ENCODE measurements around the gene NSA2. TPM values are rescaled to one million over a fixed set of nuclear protein-coding genes. Genes with fewer than 3 reads are reported as not detected.
"Not testable (repeated sequence)": the region's sequence is repeated elsewhere in the genome, so short reads cannot be mapped to it uniquely, and the experiment has no call there.

Gene NSA2
- total RNA-seq, 1 experiment from 2014 or later: 111 TPM

DNA sequence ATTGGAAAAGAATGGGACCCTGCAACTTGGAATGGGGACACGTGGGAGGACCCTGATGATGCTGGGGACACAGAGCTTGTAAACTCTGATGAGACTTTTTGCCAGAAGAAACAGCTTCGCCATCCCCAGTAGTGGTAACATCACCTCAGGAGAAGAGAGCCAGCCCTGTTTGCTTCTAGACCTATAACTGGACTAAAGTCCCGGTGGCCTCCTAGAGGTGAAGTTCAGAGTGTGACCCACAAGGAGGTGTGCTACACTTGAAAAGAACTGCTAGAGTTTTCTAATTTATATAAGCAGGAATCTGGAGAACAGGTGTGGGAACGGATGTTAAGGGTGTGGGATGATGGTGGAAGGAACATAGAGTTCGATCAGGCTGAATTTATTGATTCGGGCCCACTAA lies 19.8 kb downstream of the NSA2 start:
- no TSS peak for BruUV-seq (replicated peaks)
- ChIA-PET CTCF (no interaction called here), POLR2A (ENCODE audit: low non-redundant PET) (no interaction called here)
- TF ChIP-seq, protein P1, sequence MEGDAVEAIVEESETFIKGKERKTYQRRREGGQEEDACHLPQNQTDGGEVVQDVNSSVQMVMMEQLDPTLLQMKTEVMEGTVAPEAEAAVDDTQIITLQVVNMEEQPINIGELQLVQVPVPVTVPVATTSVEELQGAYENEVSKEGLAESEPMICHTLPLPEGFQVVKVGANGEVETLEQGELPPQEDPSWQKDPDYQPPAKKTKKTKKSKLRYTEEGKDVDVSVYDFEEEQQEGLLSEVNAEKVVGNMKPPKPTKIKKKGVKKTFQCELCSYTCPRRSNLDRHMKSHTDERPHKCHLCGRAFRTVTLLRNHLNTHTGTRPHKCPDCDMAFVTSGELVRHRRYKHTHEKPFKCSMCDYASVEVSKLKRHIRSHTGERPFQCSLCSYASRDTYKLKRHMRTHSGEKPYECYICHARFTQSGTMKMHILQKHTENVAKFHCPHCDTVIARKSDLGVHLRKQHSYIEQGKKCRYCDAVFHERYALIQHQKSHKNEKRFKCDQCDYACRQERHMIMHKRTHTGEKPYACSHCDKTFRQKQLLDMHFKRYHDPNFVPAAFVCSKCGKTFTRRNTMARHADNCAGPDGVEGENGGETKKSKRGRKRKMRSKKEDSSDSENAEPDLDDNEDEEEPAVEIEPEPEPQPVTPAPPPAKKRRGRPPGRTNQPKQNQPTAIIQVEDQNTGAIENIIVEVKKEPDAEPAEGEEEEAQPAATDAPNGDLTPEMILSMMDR (conservative IDR thresholded peaks at IDR 0.05; ENCODE audit: low read depth, low read length): no peak
- TF ChIP-seq EZH2 (IDR thresholded peaks at IDR 0.05; ENCODE audit: borderline replicate concordance, low read depth, low read length, poor library complexity, severe bottlenecking): no peak
- Histone ChIP-seq H3K9me3 (ENCODE audit: low read depth, low read length, poor library complexity, severe bottlenecking) (no peaks in the 10 kb centered on the region), H3K36me3 (ENCODE audit: insufficient read depth, low read length, poor library complexity, severe bottlenecking) (no peaks in the 10 kb centered on the region), H3K4me3 (ENCODE audit: low read depth, low read length, poor library complexity, severe bottlenecking) (no peak overlapping the region), H3K27ac (ENCODE audit: low read depth, low read length, poor library complexity, severe bottlenecking) (no peak overlapping the region), H3K4me1 (ENCODE audit: insufficient read depth, low read length, poor library complexity, severe bottlenecking) (no peaks in the 10 kb centered on the region), H3K27me3 (replicated peaks; ENCODE audit: insufficient read depth, low read depth, low read length, poor library complexity) (no peaks in the 10 kb centered on the region)
- DNase-seq (ENCODE audit: low spot score): no peak
- intact Hi-C loops (cut with micrococcal nuclease; ENCODE audit: unreplicated experiment): no loop called here

DNA sequence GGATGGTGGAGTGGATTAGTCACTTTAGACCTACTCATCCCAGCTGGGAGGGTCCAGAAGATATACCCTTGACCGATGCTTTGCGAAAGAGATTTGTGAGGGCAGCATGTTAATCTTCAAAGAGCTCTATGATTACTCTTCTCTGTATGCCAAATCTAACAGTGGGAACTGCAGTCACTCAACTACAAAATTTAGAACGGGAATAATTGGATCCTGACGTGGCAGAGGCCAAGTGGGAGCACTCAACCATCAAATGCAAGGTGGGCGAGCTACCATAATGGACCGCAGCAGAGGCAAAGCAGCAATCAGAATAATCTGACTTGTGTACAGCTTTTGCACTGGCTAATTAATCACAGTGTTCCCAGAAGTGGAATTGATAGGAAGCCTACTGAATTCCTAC lies 20.4 kb downstream of the NSA2 start:
- no peaks in the 10 kb centered on the region for H3K27me3 ChIP-seq (replicated peaks; ENCODE audit: insufficient read depth, low read depth, low read length, poor library complexity)
- H3K4me3 ChIP-seq (ENCODE audit: low read depth, low read length, poor library complexity, severe bottlenecking): no peak overlapping the region
- no peaks in the 10 kb centered on the region for H3K4me1 ChIP-seq (ENCODE audit: insufficient read depth, low read length, poor library complexity, severe bottlenecking)
- no peaks in the 10 kb centered on the region for H3K36me3 ChIP-seq (ENCODE audit: insufficient read depth, low read length, poor library complexity, severe bottlenecking)
- BruUV-seq (replicated peaks): no TSS peak
- intact Hi-C loops (cut with micrococcal nuclease; ENCODE audit: unreplicated experiment): no loop called here
- H3K9me3 ChIP-seq (ENCODE audit: low read depth, low read length, poor library complexity, severe bottlenecking): no peaks in the 10 kb centered on the region
- CTCF ChIA-PET: no interaction called here
- POLR2A ChIA-PET (ENCODE audit: low non-redundant PET): no interaction called here
- no peak for DNase-seq (ENCODE audit: low spot score)
- TF ChIP-seq, protein P1 (conservative IDR thresholded peaks at IDR 0.05; ENCODE audit: low read depth, low read length): no peak
- TF ChIP-seq EZH2 (IDR thresholded peaks at IDR 0.05; ENCODE audit: borderline replicate concordance, low read depth, low read length, poor library complexity, severe bottlenecking): no peak
- no peak overlapping the region for H3K27ac ChIP-seq (ENCODE audit: low read depth, low read length, poor library complexity, severe bottlenecking)

DNA sequence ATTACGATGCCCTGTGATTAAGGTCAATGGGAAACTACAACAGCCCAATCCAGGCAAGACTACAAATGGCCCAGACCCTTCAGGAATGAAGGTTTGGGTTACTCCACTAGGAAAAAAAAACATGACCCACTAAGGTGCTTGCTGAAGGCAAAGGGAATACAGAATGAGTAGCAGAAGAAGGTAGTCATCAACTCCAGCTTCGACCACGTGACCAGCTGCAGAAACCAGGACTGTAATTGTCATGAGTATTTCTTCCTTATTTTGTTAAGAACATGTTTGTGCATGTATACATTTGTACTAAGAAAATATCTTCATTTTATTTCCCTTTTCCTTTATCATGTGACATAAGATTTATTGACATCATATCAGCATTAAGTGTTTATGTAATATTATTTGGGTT lies 24.6 kb downstream of the NSA2 start:
- intact Hi-C loops (cut with micrococcal nuclease; ENCODE audit: unreplicated experiment); CTCF ChIA-PET; H3K4me1 ChIP-seq (ENCODE audit: insufficient read depth, low read length, poor library complexity, severe bottlenecking); H3K9me3 ChIP-seq (ENCODE audit: low read depth, low read length, poor library complexity, severe bottlenecking); H3K27me3 ChIP-seq (replicated peaks; ENCODE audit: insufficient read depth, low read depth, low read length, poor library complexity); BruUV-seq (replicated peaks); H3K4me3 ChIP-seq (ENCODE audit: low read depth, low read length, poor library complexity, severe bottlenecking); H3K36me3 ChIP-seq (ENCODE audit: insufficient read depth, low read length, poor library complexity, severe bottlenecking); POLR2A ChIA-PET (ENCODE audit: low non-redundant PET); DNase-seq (ENCODE audit: low spot score); H3K27ac ChIP-seq (ENCODE audit: low read depth, low read length, poor library complexity, severe bottlenecking): not testable (repeated sequence)

DNA sequence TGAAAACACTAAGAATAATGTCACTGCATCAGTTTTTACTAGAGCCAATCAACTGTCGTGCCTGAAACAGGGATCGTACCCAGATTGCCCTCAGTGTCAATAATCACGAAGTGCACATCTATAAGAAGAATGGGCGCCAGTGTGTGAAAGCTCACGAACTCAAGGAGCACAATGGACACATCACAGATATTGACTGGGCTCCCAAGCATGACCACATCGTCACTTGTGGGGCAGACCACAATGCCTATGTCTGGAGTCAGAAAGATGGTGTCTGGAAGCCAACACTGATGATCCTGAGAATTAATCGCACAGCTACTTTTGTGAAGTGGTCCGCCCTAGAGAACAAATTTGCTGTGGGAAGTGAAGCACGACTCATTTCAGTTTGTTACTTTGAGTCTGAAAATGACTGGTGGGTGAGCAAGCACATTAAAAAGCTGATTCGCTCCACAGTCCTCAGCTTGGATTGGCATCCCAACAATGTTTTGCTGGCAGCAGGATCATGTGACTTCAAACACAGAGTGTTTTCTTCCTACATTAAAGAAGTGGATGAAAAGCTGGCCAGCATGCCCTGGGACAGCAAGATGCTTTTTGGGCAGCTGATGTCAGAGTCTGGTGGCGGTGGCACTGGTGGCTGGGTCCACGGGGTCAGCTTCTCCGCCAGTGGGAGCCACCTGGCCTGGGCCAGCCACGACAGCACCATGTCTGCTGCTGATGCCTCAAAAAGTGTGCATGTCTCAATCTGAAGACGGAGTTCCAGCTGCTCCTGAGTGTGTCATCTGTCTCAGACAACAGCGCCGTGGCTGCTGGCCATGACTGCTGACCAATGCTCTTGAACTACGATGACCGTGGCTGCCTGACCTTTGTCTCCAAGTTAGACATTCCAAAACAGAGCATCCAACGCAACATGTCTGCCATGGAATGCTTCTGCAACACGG lies 32.2 kb downstream of the NSA2 start:
- BruUV-seq (replicated peaks): no TSS peak
- no peaks in the 10 kb centered on the region for H3K36me3 ChIP-seq (ENCODE audit: insufficient read depth, low read length, poor library complexity, severe bottlenecking)
- ChIA-PET CTCF (no interaction called here), POLR2A (ENCODE audit: low non-redundant PET) (no interaction called here)
- no peaks in the 10 kb centered on the region for H3K9me3 ChIP-seq (ENCODE audit: low read depth, low read length, poor library complexity, severe bottlenecking)
- DNase-seq (ENCODE audit: low spot score): no peak
- H3K27ac ChIP-seq (ENCODE audit: low read depth, low read length, poor library complexity, severe bottlenecking): no peak overlapping the region
- no peak overlapping the region for H3K4me3 ChIP-seq (ENCODE audit: low read depth, low read length, poor library complexity, severe bottlenecking)
- no peaks in the 10 kb centered on the region for H3K4me1 ChIP-seq (ENCODE audit: insufficient read depth, low read length, poor library complexity, severe bottlenecking)
- H3K27me3 ChIP-seq (replicated peaks; ENCODE audit: insufficient read depth, low read depth, low read length, poor library complexity): no peaks in the 10 kb centered on the region
- TF ChIP-seq EZH2 (IDR thresholded peaks at IDR 0.05; ENCODE audit: borderline replicate concordance, low read depth, low read length, poor library complexity, severe bottlenecking): no peak
- TF ChIP-seq, protein P1 (conservative IDR thresholded peaks at IDR 0.05; ENCODE audit: low read depth, low read length): no peak
- intact Hi-C loops (cut with micrococcal nuclease; ENCODE audit: unreplicated experiment): no loop called here
